VCaP (cell line): ENCODE data around the gene USP46.

Experiments used
- H3K27ac ChIP-seq: fragments of 450-650 bp; 2 replicates; pipeline ENCODE4 v1.5.1; 2017
- CTCF ChIP-seq: fragments of 450-650 bp; conservative IDR thresholded peaks from 2 replicates; pipeline ENCODE4 v1.5.1; 2017; ENCODE audit warnings: mild to moderate bottlenecking, moderate library complexity

The USP46 gene

GRCh38 chr4:52619591-52619931, 39.5 kb downstream of the USP46 start:
- no peak overlapping the region for H3K27ac ChIP-seq
- TF ChIP-seq CTCF, result no peak

- no peak for TF ChIP-seq CTCF
- no peak overlapping the region for H3K27ac ChIP-seq
These were observed 40.1 kb downstream of the USP46 start for GRCh38 chr4:52618795-52619590.

- TF ChIP-seq CTCF, result no peak
These were observed 41.6 kb downstream of the USP46 start for GRCh38 chr4:52617336-52618020.

GRCh38 chr4:52614241-52614640, 44.9 kb downstream of the USP46 start:
- no peak for TF ChIP-seq CTCF
- no peak overlapping the region for H3K27ac ChIP-seq

More at GRCh38 chr4:52617336-52618020, 41.6 kb downstream of the USP46 start:
- H3K27ac ChIP-seq, result no peak overlapping the region

GRCh38 chr4:52612341-52612740, 46.8 kb downstream of the USP46 start:
- no peak for TF ChIP-seq CTCF
- H3K27ac ChIP-seq, result no peak overlapping the region

- no peak overlapping the region for H3K27ac ChIP-seq
- TF ChIP-seq CTCF, result no peak
These were observed 48.0 kb downstream of the USP46 start for GRCh38 chr4:52611030-52611555.

GRCh38 chr4:52606726-52607125, 52.4 kb downstream of the USP46 start:
- TF ChIP-seq CTCF, result no peak
- H3K27ac ChIP-seq, result no peak overlapping the region
